ENCODE results near the gene UMOD. TPM values are rescaled to one million over a fixed set of nuclear protein-coding genes. Genes with fewer than 3 reads are reported as not detected.

Gene UMOD
- total and polyA plus RNA-seq, 4 donors, result not detected

DNA sequence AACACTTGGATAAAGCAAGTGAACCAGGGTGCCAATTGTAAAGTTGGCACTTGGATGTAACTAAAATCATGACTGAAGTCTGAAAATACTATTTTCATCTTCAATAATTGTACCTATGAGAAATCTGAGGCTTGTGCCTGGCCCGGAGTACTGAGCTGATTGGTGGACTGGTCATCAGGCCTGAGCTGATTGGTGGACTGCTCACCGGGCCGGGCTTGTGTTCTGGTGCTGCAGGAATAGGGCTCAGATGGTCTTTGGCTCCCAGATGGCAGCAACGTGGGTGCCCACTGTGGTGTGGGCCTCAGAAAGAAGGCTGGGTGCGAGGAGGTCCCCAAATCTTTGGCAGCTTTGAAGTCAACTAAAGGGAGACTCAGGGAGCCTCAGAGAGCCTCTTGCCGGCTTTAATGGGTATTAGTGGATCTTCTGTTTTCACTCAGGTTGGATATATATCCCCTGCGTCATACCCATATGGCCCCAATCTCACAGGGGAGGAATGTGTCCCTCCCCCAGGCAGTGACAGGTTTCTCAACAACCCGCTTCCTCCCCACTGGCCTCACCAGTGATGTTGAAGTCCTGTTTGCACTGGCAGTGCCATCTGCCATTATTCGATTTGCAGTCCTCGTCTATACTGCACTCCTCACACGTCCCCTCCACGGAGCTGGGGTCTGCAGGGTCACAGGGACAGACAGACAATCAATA lies 4.7 kb downstream of the UMOD start:
- no peak overlapping the region for H3K4me3 ChIP-seq (ENCODE audit: low read depth in 1 of 3, low read length in 3 of 3)
- 64% methylated on average over 12 of the region's 12 CpGs for WGBS

More for the DNA sequence above, 4.7 kb downstream of the UMOD start:
- peaks cover 0 to 6% (median 2%) of the 10 kb centered on the region in 4 donors for H3K4me1 ChIP-seq (ENCODE audit: control insufficient read depth in 4 of 4, insufficient read depth in 4 of 4, low read length in 3 of 4)
- H3K36me3 ChIP-seq (ENCODE audit: control insufficient read depth in 4 of 4, insufficient read depth in 3 of 4, low read depth in 1 of 4, low read length in 3 of 4), result no peaks in the 10 kb centered on the region
- no peak overlapping the region for H3K9ac ChIP-seq (ENCODE audit: low read depth in 1 of 2, low read length in 2 of 2)
- no peak for DNase-seq (ENCODE audit: low spot score)
- H3K27ac ChIP-seq (ENCODE audit: low read depth in 1 of 2, low read length in 2 of 2), result no peak overlapping the region
- TF ChIP-seq HNF4A (conservative IDR thresholded peaks at IDR 0.05) (no peak), RXRA (IDR thresholded peaks at IDR 0.05) (no peak), NR2F2 (IDR thresholded peaks at IDR 0.05) (no peak), TAF1 (conservative IDR thresholded peaks at IDR 0.05) (no peak), RAD21 (IDR thresholded peaks at IDR 0.05) (no peak), HNF4G (IDR thresholded peaks at IDR 0.05) (no peak), EGR1 (IDR thresholded peaks at IDR 0.05; ENCODE audit: low read depth in 2 of 2) (no peak), FOXA1 (IDR thresholded peaks at IDR 0.05) (no peak), JUND (IDR thresholded peaks at IDR 0.05) (no peak), FOXA2 (IDR thresholded peaks at IDR 0.05) (no peak), SP1 (IDR thresholded peaks at IDR 0.05) (no peak)
- TF ChIP-seq, protein P1, sequence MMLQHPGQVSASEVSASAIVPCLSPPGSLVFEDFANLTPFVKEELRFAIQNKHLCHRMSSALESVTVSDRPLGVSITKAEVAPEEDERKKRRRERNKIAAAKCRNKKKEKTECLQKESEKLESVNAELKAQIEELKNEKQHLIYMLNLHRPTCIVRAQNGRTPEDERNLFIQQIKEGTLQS (IDR thresholded peaks at IDR 0.05), result no peak
- TF ChIP-seq, protein P2, sequence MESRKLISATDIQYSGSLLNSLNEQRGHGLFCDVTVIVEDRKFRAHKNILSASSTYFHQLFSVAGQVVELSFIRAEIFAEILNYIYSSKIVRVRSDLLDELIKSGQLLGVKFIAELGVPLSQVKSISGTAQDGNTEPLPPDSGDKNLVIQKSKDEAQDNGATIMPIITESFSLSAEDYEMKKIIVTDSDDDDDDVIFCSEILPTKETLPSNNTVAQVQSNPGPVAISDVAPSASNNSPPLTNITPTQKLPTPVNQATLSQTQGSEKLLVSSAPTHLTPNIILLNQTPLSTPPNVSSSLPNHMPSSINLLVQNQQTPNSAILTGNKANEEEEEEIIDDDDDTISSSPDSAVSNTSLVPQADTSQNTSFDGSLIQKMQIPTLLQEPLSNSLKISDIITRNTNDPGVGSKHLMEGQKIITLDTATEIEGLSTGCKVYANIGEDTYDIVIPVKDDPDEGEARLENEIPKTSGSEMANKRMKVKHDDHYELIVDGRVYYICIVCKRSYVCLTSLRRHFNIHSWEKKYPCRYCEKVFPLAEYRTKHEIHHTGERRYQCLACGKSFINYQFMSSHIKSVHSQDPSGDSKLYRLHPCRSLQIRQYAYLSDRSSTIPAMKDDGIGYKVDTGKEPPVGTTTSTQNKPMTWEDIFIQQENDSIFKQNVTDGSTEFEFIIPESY (IDR thresholded peaks at IDR 0.05), result no peak
- TF ChIP-seq, protein P3, sequence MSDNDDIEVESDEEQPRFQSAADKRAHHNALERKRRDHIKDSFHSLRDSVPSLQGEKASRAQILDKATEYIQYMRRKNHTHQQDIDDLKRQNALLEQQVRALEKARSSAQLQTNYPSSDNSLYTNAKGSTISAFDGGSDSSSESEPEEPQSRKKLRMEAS (IDR thresholded peaks at IDR 0.05), result no peak
- TF ChIP-seq, protein P4, sequence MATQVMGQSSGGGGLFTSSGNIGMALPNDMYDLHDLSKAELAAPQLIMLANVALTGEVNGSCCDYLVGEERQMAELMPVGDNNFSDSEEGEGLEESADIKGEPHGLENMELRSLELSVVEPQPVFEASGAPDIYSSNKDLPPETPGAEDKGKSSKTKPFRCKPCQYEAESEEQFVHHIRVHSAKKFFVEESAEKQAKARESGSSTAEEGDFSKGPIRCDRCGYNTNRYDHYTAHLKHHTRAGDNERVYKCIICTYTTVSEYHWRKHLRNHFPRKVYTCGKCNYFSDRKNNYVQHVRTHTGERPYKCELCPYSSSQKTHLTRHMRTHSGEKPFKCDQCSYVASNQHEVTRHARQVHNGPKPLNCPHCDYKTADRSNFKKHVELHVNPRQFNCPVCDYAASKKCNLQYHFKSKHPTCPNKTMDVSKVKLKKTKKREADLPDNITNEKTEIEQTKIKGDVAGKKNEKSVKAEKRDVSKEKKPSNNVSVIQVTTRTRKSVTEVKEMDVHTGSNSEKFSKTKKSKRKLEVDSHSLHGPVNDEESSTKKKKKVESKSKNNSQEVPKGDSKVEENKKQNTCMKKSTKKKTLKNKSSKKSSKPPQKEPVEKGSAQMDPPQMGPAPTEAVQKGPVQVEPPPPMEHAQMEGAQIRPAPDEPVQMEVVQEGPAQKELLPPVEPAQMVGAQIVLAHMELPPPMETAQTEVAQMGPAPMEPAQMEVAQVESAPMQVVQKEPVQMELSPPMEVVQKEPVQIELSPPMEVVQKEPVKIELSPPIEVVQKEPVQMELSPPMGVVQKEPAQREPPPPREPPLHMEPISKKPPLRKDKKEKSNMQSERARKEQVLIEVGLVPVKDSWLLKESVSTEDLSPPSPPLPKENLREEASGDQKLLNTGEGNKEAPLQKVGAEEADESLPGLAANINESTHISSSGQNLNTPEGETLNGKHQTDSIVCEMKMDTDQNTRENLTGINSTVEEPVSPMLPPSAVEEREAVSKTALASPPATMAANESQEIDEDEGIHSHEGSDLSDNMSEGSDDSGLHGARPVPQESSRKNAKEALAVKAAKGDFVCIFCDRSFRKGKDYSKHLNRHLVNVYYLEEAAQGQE (IDR thresholded peaks at IDR 0.05), result no peak
- TF ChIP-seq, protein P5, sequence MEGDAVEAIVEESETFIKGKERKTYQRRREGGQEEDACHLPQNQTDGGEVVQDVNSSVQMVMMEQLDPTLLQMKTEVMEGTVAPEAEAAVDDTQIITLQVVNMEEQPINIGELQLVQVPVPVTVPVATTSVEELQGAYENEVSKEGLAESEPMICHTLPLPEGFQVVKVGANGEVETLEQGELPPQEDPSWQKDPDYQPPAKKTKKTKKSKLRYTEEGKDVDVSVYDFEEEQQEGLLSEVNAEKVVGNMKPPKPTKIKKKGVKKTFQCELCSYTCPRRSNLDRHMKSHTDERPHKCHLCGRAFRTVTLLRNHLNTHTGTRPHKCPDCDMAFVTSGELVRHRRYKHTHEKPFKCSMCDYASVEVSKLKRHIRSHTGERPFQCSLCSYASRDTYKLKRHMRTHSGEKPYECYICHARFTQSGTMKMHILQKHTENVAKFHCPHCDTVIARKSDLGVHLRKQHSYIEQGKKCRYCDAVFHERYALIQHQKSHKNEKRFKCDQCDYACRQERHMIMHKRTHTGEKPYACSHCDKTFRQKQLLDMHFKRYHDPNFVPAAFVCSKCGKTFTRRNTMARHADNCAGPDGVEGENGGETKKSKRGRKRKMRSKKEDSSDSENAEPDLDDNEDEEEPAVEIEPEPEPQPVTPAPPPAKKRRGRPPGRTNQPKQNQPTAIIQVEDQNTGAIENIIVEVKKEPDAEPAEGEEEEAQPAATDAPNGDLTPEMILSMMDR (IDR thresholded peaks at IDR 0.05; ENCODE audit: low read depth, low read length, missing input control), result no peak
- H3K9me3 ChIP-seq (ENCODE audit: control insufficient read depth in 4 of 4, low read length in 3 of 4), result no peaks in the 10 kb centered on the region
- no peaks in the 10 kb centered on the region for H3K27me3 ChIP-seq (ENCODE audit: control insufficient read depth in 4 of 4, insufficient read depth in 4 of 4, low read length in 3 of 4)

Measured in liver (tissue), 9 donors.